HUDEP-2 (cell line): ENCODE results near the gene MOXD1.

ENCODE experiments used
- DNase-seq, 76 experiments: peaks; one replicate each; lab custom pipeline; 2025; ENCODE audit not compliant: unreplicated experiment in 76 of 76; lab: John Stamatoyannopoulos, UW

MOXD1 gene

DNA sequence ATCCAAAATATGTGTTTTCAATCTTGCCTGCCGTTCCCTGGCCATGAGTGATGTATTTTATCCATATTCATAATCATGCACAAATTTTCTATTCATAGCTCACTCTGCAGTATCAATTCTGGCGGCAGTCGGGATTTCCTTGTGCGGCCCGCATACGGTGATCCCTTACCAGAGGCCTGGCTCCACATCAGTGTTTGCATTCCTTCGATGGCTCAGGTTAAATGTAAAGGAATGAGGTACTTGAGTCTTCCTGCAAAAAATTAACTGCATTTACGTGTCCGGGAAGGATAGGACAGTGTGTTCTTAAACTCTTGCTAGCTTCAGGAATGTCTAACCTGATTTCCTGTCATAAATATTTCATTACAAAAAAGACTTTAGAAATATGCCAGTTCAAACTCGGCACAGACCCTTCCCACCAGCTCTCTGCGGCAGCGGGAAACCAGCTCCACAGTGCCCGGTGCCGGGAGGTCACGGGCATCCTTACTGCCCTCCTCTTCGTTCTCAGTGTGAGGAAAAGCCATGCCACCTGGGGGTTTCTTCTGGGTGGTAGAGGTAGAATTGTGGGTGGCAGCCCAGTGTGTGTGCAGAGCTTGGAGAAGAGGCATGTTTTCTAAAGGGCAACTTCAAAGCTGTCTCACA, 154.5 kb downstream of the MOXD1 start:
- no peak for DNase-seq

DNA sequence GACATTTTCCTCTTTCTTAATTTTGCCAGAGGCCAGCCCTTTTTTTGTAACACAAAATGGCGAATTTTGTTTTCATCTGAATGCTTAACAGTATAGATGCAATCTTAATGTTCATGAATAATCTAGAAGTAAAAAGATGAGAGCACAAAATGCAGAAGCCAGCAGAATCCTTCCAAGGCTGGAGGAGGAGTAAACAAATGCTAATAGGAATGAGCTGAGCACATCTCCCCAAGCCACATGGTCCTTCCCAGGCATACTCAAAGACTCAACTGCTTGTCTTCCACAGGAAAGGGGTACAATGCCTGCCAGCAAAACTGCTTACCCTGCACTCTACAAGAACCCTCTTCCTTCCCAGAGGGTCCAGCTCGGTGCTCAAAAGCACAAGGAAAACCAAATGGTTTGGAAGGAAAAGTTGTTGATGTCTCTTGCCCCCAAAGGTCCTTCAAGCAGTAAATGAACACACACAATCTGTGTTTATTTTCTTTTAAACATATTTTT, 155.1 kb downstream of the MOXD1 start:
- peak in 1 of 76 experiments; percentile 15 for DNase-seq
